Endodermal cell (in vitro differentiated cells): ENCODE data around the gene AXDND1. TPM values are rescaled to one million over a fixed set of nuclear protein-coding genes. Genes with fewer than 3 reads are reported as not detected.

Source experiments
- DNase-seq: peaks from one replicate; pipeline ENCODE4 v3.0.0-alpha.2; 2017
- H3K27ac ChIP-seq: 2 replicates; pipeline ENCODE4 v1.5.1; 2013; ENCODE audit warnings: mild to moderate bottlenecking, low read depth, low read length, moderate library complexity
- H3K27me3 ChIP-seq: 2 replicates; pipeline ENCODE4 v1.6.1; 2013; ENCODE audit warnings: mild to moderate bottlenecking, low read length, moderate library complexity; ENCODE audit not compliant: insufficient read depth, control insufficient read depth, poor library complexity, severe bottlenecking
- H3K36me3 ChIP-seq: 2 replicates; pipeline ENCODE4 v1.7.0; 2013; ENCODE audit warnings: mild to moderate bottlenecking, low read length, moderate library complexity; ENCODE audit not compliant: control insufficient read depth, insufficient read depth
- H3K4me1 ChIP-seq: one replicate; pipeline ENCODE4 v1.7.0; 2013; ENCODE audit warnings: low read length; ENCODE audit not compliant: control insufficient read depth, insufficient read depth
- H3K4me3 ChIP-seq: 2 replicates; pipeline ENCODE4 v1.5.1; 2013; ENCODE audit warnings: mild to moderate bottlenecking, low read length, moderate library complexity
- H3K9ac ChIP-seq: 2 replicates; pipeline ENCODE4 v1.6.1; 2013; ENCODE audit warnings: mild to moderate bottlenecking, low read length, moderate library complexity; ENCODE audit not compliant: poor library complexity, severe bottlenecking; ENCODE audit errors: extremely low read depth
- H3K9me3 ChIP-seq: 2 replicates; pipeline ENCODE4 v1.6.1; 2013; ENCODE audit warnings: mild to moderate bottlenecking, low read length, moderate library complexity; ENCODE audit not compliant: control insufficient read depth
- H3K27ac Mint-ChIP-seq: 2 replicates; pipeline ENCODE4 v1.8.0; 2020; ENCODE audit warnings: mixed read lengths
- H3K27me3 Mint-ChIP-seq: 2 replicates; pipeline ENCODE4 v1.8.0; 2021; ENCODE audit warnings: mild to moderate bottlenecking, mixed read lengths; ENCODE audit not compliant: insufficient read depth
- H3K36me3 Mint-ChIP-seq: 2 replicates; pipeline ENCODE4 v1.8.0; 2020; ENCODE audit warnings: low read depth, mixed read lengths
- H3K4me1 Mint-ChIP-seq: 2 replicates; pipeline ENCODE4 v1.8.0; 2020; ENCODE audit warnings: mixed read lengths
- H3K4me3 Mint-ChIP-seq: 2 replicates; pipeline ENCODE4 v1.8.0; 2020; ENCODE audit warnings: mild to moderate bottlenecking, moderate library complexity, mixed read lengths
- H3K9me3 Mint-ChIP-seq: 2 replicates; pipeline ENCODE4 v1.8.0; 2020; ENCODE audit warnings: mild to moderate bottlenecking, mixed read lengths
- whole genome bisulfite sequencing, 2 experiments: methylation state at CpG; one replicate each; pipeline versions ENCODE4 v1.1.5 to v1.1.7; 2013; ENCODE audit warnings: missing lambda C conversion rate in 2 of 2, mixed read lengths in 1 of 2; ENCODE audit not compliant: insufficient coverage in 1 of 2, insufficient read length in 1 of 2; 5-methylcytosine and 5-hydroxymethylcytosine counted together
- total RNA-seq, 2 donors: library from RNA; stranded (reverse); fragmentation: NEBNext Ultra II Directional in 1 of 2; extraction: Animal tissue kit (Norgen Biotek cat#: 25700) in 1 of 2; gene quantifications; 2 replicates in 1 of 2; 3 replicates in 1 of 2; pipeline ENCODE4 v1.2.1, GENCODE V29; 2021
- TF ChIP-seq, protein P1 (sequence below): fragments of 200-600 bp; sonication (generic); conservative IDR thresholded peaks from 2 replicates; pipeline ENCODE4 v1.5.0; 2021; ENCODE audit warnings: antibody characterized with exemption, mild to moderate bottlenecking

Gene AXDND1
- total RNA-seq, 2 donors from 2014 or later: 0.69 to 1.3 TPM

DNA sequence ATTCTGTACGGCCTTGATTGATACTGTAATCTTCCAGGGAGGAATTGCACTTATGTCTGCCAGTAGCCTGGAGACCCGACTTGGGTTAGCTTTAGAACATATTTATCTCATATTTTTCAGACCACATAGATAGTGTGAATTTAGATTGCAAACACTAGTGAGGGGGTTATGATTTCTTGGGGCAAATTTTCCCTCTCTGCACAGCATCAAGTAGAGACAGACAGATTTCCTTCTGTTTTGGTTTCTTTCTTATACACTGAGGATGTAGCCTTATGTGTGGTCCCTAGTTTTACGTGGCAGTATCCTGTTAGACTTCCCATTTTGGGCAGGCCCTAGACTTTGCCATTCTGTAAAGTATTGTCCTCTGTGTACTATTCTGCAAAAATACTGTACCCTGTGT lies 43.2 kb upstream of the AXDND1 start:
- 83 to 97% methylated on average over 1 to 2 of the region's 3 CpGs for WGBS, 2 experiments
- Mint-ChIP-seq H3K9me3 (peaks cover 5% of the 10 kb centered on the region), H3K27me3 (no peaks in the 10 kb centered on the region), H3K36me3 (peaks cover 45% of the 10 kb centered on the region), H3K27ac (no peak overlapping the region), H3K4me1 (peaks cover 8% of the 10 kb centered on the region), H3K4me3 (no peak overlapping the region)
- Histone ChIP-seq H3K4me3 (no peak overlapping the region), H3K9me3 (peaks cover 9% of the 10 kb centered on the region), H3K27ac (no peak overlapping the region), H3K4me1 (no peaks in the 10 kb centered on the region), H3K9ac (no peak overlapping the region), H3K27me3 (no peaks in the 10 kb centered on the region), H3K36me3 (peaks cover 53% of the 10 kb centered on the region)
- TF ChIP-seq, protein P1, sequence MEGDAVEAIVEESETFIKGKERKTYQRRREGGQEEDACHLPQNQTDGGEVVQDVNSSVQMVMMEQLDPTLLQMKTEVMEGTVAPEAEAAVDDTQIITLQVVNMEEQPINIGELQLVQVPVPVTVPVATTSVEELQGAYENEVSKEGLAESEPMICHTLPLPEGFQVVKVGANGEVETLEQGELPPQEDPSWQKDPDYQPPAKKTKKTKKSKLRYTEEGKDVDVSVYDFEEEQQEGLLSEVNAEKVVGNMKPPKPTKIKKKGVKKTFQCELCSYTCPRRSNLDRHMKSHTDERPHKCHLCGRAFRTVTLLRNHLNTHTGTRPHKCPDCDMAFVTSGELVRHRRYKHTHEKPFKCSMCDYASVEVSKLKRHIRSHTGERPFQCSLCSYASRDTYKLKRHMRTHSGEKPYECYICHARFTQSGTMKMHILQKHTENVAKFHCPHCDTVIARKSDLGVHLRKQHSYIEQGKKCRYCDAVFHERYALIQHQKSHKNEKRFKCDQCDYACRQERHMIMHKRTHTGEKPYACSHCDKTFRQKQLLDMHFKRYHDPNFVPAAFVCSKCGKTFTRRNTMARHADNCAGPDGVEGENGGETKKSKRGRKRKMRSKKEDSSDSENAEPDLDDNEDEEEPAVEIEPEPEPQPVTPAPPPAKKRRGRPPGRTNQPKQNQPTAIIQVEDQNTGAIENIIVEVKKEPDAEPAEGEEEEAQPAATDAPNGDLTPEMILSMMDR: no peak
- DNase-seq: no peak

DNA sequence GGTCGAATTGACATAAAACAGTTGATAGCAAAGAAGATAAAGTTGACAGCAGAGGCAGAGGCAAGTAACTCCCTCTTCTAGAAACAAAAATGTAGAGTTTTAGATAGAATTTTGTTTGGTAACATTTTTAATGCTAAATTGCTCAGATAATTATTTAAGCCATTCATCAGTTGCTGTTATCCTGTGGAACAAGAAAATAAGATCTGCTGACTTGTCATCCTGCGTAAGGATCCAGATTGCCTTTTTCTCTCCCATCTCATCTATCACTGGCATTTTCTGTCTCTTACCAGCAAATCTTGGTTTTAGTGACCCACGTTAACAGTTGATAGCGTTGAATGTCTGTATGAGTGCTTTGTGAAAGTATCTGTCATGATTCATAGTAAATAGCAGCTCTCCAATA lies 42.3 kb upstream of the AXDND1 start:
- Histone ChIP-seq H3K9me3 (peaks cover 9% of the 10 kb centered on the region), H3K4me3 (no peak overlapping the region), H3K4me1 (no peaks in the 10 kb centered on the region), H3K9ac (no peak overlapping the region), H3K27ac (no peak overlapping the region), H3K27me3 (no peaks in the 10 kb centered on the region), H3K36me3 (peaks cover 54% of the 10 kb centered on the region)
- WGBS, 2 experiments: 90% methylated on average over 2 to 4 of the region's 4 CpGs
- Mint-ChIP-seq H3K27ac (no peak overlapping the region), H3K4me1 (peaks cover 5% of the 10 kb centered on the region), H3K27me3 (no peaks in the 10 kb centered on the region), H3K36me3 (peaks cover 44% of the 10 kb centered on the region), H3K4me3 (no peak overlapping the region), H3K9me3 (peaks cover 6% of the 10 kb centered on the region)
- TF ChIP-seq, protein P1: no peak
- no peak for DNase-seq

DNA sequence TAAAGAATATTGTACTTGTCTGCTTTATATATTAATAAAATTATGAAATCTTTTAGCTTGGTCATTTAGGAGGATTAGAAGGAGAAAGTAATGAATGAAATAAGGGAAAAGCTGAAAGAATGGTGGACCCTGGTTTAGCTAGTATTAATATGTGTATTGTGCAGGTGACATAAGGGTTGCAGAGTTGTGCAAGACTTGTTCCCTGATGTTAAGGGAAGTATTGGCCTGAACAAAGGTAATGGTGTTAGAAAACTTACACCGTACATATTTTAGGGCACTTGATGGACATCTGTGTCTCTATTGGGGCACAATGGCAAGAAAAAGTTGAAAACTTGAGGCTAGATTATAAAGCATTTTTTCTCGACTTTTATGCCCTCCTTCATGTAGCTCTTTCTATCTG lies 39.9 kb upstream of the AXDND1 start:
- no peaks in the 10 kb centered on the region for H3K27me3 ChIP-seq
- peaks cover 2% of the 10 kb centered on the region for H3K27me3 Mint-ChIP-seq
- H3K36me3 Mint-ChIP-seq: peaks cover 54% of the 10 kb centered on the region
- H3K27ac Mint-ChIP-seq: no peak overlapping the region
- 93 to 96% methylated on average over 2 of the region's 2 CpGs for WGBS, 2 experiments
- no peak overlapping the region for H3K4me3 Mint-ChIP-seq
- H3K4me1 ChIP-seq: no peaks in the 10 kb centered on the region
- H3K4me1 Mint-ChIP-seq: peaks cover 4% of the 10 kb centered on the region
- no peak overlapping the region for H3K4me3 ChIP-seq
- TF ChIP-seq, protein P1: no peak
- peaks cover 22% of the 10 kb centered on the region for H3K9me3 ChIP-seq
- no peak overlapping the region for H3K9ac ChIP-seq
- H3K9me3 Mint-ChIP-seq: peaks cover 21% of the 10 kb centered on the region
- H3K27ac ChIP-seq: no peak overlapping the region
- peaks cover 64% of the 10 kb centered on the region for H3K36me3 ChIP-seq
- DNase-seq: no peak
